OCI-LY7 (cell line): Measurements from ENCODE around the gene SPHKAP. TPM values are rescaled to one million over a fixed set of nuclear protein-coding genes. Genes with fewer than 3 reads are reported as not detected.

Experiments used
- BruUV-seq: library from RNA; stranded (reverse); fragments of 400-500 nt; replicated peaks from 2 replicates; lab custom pipeline; 2021; lab: Mats Ljungman, UMichigan
- CTCF ChIA-PET: fragments of 300-600 bp; sonication (Branson Sonifier 250); formaldehyde crosslinking; loops from one replicate; lab custom pipeline; 2022; ENCODE audit warnings: antibody characterized with exemption; ENCODE audit not compliant: unreplicated experiment; lab: Charles Lee
- POLR2A ChIA-PET: fragments of 300-600 bp; sonication (Branson Sonifier 250); formaldehyde crosslinking; loops from one replicate; lab custom pipeline; 2022; ENCODE audit warnings: antibody characterized with exemption; lab: Charles Lee
- DNase-seq: peaks from one replicate; pipeline ENCODE4 v3.0.0-alpha.2; 2015; ENCODE audit warnings: low spot score
- H2AFZ ChIP-seq: fragments of 200-600 bp; sonication (generic), shearing (Covaris generic); 2 replicates; pipeline ENCODE4 v1.6.1; 2014; ENCODE audit warnings: mild to moderate bottlenecking, antibody characterized with exemption, low read length, moderate library complexity
- H3K27ac ChIP-seq: fragments of 200-600 bp; sonication (generic); 2 replicates; pipeline ENCODE4 v1.5.1; 2014; ENCODE audit warnings: mixed run types, low read depth, mild to moderate bottlenecking, moderate library complexity, low read length, inconsistent platforms; ENCODE audit not compliant: poor library complexity, severe bottlenecking
- H3K36me3 ChIP-seq: fragments of 200-600 bp; sonication (generic); 2 replicates; pipeline ENCODE4 v1.6.1; 2014; ENCODE audit warnings: mild to moderate bottlenecking, antibody characterized with exemption, low read length, moderate library complexity, mixed read lengths; ENCODE audit not compliant: insufficient read depth
- H3K4me1 ChIP-seq: fragments of 200-600 bp; sonication (generic); 2 replicates; pipeline ENCODE4 v1.5.1; 2014; ENCODE audit warnings: mild to moderate bottlenecking, low read length; ENCODE audit not compliant: insufficient read depth, poor library complexity, severe bottlenecking
- H3K4me2 ChIP-seq: fragments of 200-600 bp; sonication (generic); 2 replicates; pipeline ENCODE4 v1.6.1; 2014; ENCODE audit warnings: mild to moderate bottlenecking, low read length
- H3K4me3 ChIP-seq: fragments of 200-600 bp; sonication (generic); 2 replicates; pipeline ENCODE4 v1.5.1; 2014; ENCODE audit warnings: mild to moderate bottlenecking, low read depth, low read length; ENCODE audit not compliant: poor library complexity, severe bottlenecking
- H3K79me2 ChIP-seq: fragments of 200-600 bp; sonication (generic); 2 replicates; pipeline ENCODE4 v1.6.1; 2016; ENCODE audit warnings: low read depth, mild to moderate bottlenecking, low read length, moderate library complexity, mixed read lengths; ENCODE audit not compliant: insufficient read depth
- H3K9me2 ChIP-seq: fragments of 200-600 bp; sonication (generic); 2 replicates; pipeline ENCODE4 v1.6.1; 2016; ENCODE audit warnings: mild to moderate bottlenecking, low read length, mixed read lengths; ENCODE audit not compliant: insufficient read depth
- H3K9me3 ChIP-seq: fragments of 200-600 bp; sonication (generic); 2 replicates; pipeline ENCODE4 v1.6.1; 2014; ENCODE audit warnings: mild to moderate bottlenecking, mixed run types, low read length, mixed read lengths
- H4K20me1 ChIP-seq: fragments of 200-600 bp; sonication (generic); 2 replicates; pipeline ENCODE4 v1.6.1; 2014; ENCODE audit warnings: mild to moderate bottlenecking, antibody characterized with exemption, low read length, moderate library complexity, mixed read lengths; ENCODE audit not compliant: insufficient read depth
- CTCF ChIP-seq: fragments of 200-600 bp; sonication (generic); conservative IDR thresholded peaks from 2 replicates; pipeline ENCODE4 v1.5.1; 2014; ENCODE audit warnings: mild to moderate bottlenecking, antibody characterized with exemption, low read length, moderate library complexity, mixed read lengths
- EZH2phosphoT487 ChIP-seq: fragments of 200-600 bp; sonication (generic); IDR thresholded peaks from 2 replicates; pipeline ENCODE4 v1.6.1; 2018; ENCODE audit warnings: low read depth, borderline replicate concordance, mild to moderate bottlenecking, mixed run types, antibody characterized with exemption, low read length, moderate library complexity, mixed read lengths
- intact Hi-C: fragments of 100-400 bp; cut with micrococcal nuclease; formaldehyde crosslinking; loops from one replicate; pipeline ENCODE4 v1.10.0; 2022; ENCODE audit not compliant: unreplicated experiment
- total RNA-seq, 2 experiments: library from RNA; depleted of rRNA in 1 of 2; stranded (reverse); fragments of >200 nt in 1 of 2; shearing (Covaris generic) in 1 of 2; gene quantifications; 2 replicates each; pipeline ENCODE4 v1.2.3, GENCODE V29; 2014 to 2022

The SPHKAP gene
- total RNA-seq, 2 experiments from 2014 or later = not detected

GRCh38 chr2:228102949-228103348 lies 78.5 kb downstream of the SPHKAP start:
- DNase-seq = no peak
- Histone ChIP-seq H3K27ac (no peak overlapping the region), H3K9me3 (no peaks in the 10 kb centered on the region), H3K79me2 (no peaks in the 10 kb centered on the region), H3K4me3 (no peak overlapping the region), H4K20me1 (no peaks in the 10 kb centered on the region), H3K9me2 (no peaks in the 10 kb centered on the region), H3K4me2 (no peak overlapping the region), H3K4me1 (no peaks in the 10 kb centered on the region), H2AFZ (no peak overlapping the region), H3K36me3 (no peaks in the 10 kb centered on the region)
- ChIA-PET CTCF (no interaction called here), POLR2A (interaction anchor here (0.7 kb wide), 1 partner anchor 18 kb away, joined by 3 read pairs; no protein-coding TSS in a partner anchor)
- TF ChIP-seq CTCF (no peak), EZH2phosphoT487 (no peak)
- intact Hi-C loops = no loop called here
- no TSS peak for BruUV-seq

GRCh38 chr2:228094377-228094921 lies 87.0 kb downstream of the SPHKAP start:
- TF ChIP-seq EZH2phosphoT487 (no peak), CTCF (no peak)
- H3K4me3 ChIP-seq = no peak overlapping the region
- no peak for DNase-seq
- H2AFZ ChIP-seq = no peak overlapping the region
- no peaks in the 10 kb centered on the region for H3K9me3 ChIP-seq
- ChIA-PET CTCF (no interaction called here), POLR2A (interaction anchor here (0.6 kb wide), 1 partner anchor 9 kb away, joined by 8 read pairs; no protein-coding TSS in a partner anchor)
- no peaks in the 10 kb centered on the region for H3K4me1 ChIP-seq
- H3K27ac ChIP-seq = no peak overlapping the region
- H3K4me2 ChIP-seq = no peak overlapping the region
- no TSS peak for BruUV-seq
- no peaks in the 10 kb centered on the region for H3K79me2 ChIP-seq
- H4K20me1 ChIP-seq = no peaks in the 10 kb centered on the region
- 0 out of 2 replicates have a peak, but pooled peaks cover 3% of the 10 kb centered on the region for H3K9me2 ChIP-seq
- intact Hi-C loops = no loop called here
- no peaks in the 10 kb centered on the region for H3K36me3 ChIP-seq

GRCh38 chr2:228092056-228092455 lies 89.4 kb downstream of the SPHKAP start:
- Histone ChIP-seq H3K79me2 (no peaks in the 10 kb centered on the region), H3K36me3 (no peaks in the 10 kb centered on the region), H3K4me3 (no peak overlapping the region), H3K27ac (no peak overlapping the region), H4K20me1 (no peaks in the 10 kb centered on the region), H3K9me2 (no peaks in the 10 kb centered on the region), H3K9me3 (no peaks in the 10 kb centered on the region), H2AFZ (no peak overlapping the region), H3K4me1 (no peaks in the 10 kb centered on the region), H3K4me2 (no peak overlapping the region)
- TF ChIP-seq EZH2phosphoT487 = no peak
- TF ChIP-seq CTCF = no peak
- POLR2A ChIA-PET = no interaction called here
- no peak for DNase-seq
- intact Hi-C loops = no loop called here
- BruUV-seq = no TSS peak
- CTCF ChIA-PET = no interaction called here
